ENCODE measurements around the gene NRG2.

GRCh38 chr5:139843991-139844390, 199.1 kb downstream of the NRG2 start:
- TF ChIP-seq POLR2A (IDR thresholded peaks at IDR 0.05) (no peak), CTCF (IDR thresholded peaks at IDR 0.05) (no peak)
